Measurements from ENCODE around the gene DNAH12. TPM values are rescaled to one million over a fixed set of nuclear protein-coding genes. Genes with fewer than 3 reads are reported as not detected.
A peak's percentile ranks its signal among the peaks of the same experiment; 100 is the strongest.
"Not testable (repeated sequence)": the region's sequence is repeated elsewhere in the genome, so short reads cannot be mapped to it uniquely, and the experiment has no call there.

The DNAH12 gene
- total RNA-seq, 2 donors from 2014 or later = 0.03 TPM; not detected in 1

- DNase-seq (no peak), ATAC-seq (no peak)
- intact Hi-C loops (cut with DNase I) = loop anchor here in 1 of 2 donors (10.0 kb wide), 1 partner anchor 261 kb away; no protein-coding TSS in a partner anchor
Measured at GRCh38 chr3:57436195-57436761, 107.9 kb downstream of the DNAH12 start.

- DNase-seq (no peak), ATAC-seq (no peak)
- intact Hi-C loops (cut with DNase I) = loop anchor here in 1 of 2 donors (10.0 kb wide), 1 partner anchor 259 kb away; no protein-coding TSS in a partner anchor
Measured at GRCh38 chr3:57434041-57434440, 110.1 kb downstream of the DNAH12 start.

GRCh38 chr3:57423335-57423734 lies 120.8 kb downstream of the DNAH12 start:
- intact Hi-C loops (cut with DNase I) = no loop called here
- ATAC-seq (no peak), DNase-seq (no peak)

GRCh38 chr3:57421336-57421735 lies 122.8 kb downstream of the DNAH12 start:
- ATAC-seq = no peak
- intact Hi-C loops (cut with DNase I) = no loop called here
- DNase-seq = no peak

GRCh38 chr3:57420001-57420400 lies 124.1 kb downstream of the DNAH12 start:
- ATAC-seq (no peak), DNase-seq (no peak)
- intact Hi-C loops (cut with DNase I) = no loop called here

GRCh38 chr3:57411715-57412114 lies 132.4 kb downstream of the DNAH12 start:
- DNase-seq (no peak), ATAC-seq (no peak)
- intact Hi-C loops (cut with DNase I) = no loop called here

- intact Hi-C loops (cut with DNase I) = no loop called here
- ATAC-seq = no peak
- no peak for DNase-seq
Measured at GRCh38 chr3:57409471-57409870, 134.7 kb downstream of the DNAH12 start.

- no peak for ATAC-seq
- no peak for DNase-seq
- intact Hi-C loops (cut with DNase I) = no loop called here
Measured at GRCh38 chr3:57402675-57403074, 141.5 kb downstream of the DNAH12 start.

- ATAC-seq = peak; percentile 61 to 69
- intact Hi-C loops (cut with DNase I) = no loop called here
Measured at GRCh38 chr3:57397175-57398026, 146.7 kb downstream of the DNAH12 start.

GRCh38 chr3:57393977-57394376 lies 150.2 kb downstream of the DNAH12 start:
- DNase-seq (no peak), ATAC-seq (no peak)
- intact Hi-C loops (cut with DNase I) = no loop called here

More at GRCh38 chr3:57397175-57398026, 146.7 kb downstream of the DNAH12 start:
- no peak for DNase-seq

GRCh38 chr3:57391767-57392166 lies 152.4 kb downstream of the DNAH12 start:
- ATAC-seq = no peak
- no peak for DNase-seq
- intact Hi-C loops (cut with DNase I) = no loop called here

- ATAC-seq (no peak), DNase-seq (no peak)
- intact Hi-C loops (cut with DNase I) = no loop called here
Measured at GRCh38 chr3:57389271-57389670, 154.9 kb downstream of the DNAH12 start.

GRCh38 chr3:57386307-57386706 lies 157.8 kb downstream of the DNAH12 start:
- intact Hi-C loops (cut with DNase I) = no loop called here
- no peak for ATAC-seq

GRCh38 chr3:57385498-57385897 lies 158.6 kb downstream of the DNAH12 start:
- no peak for DNase-seq
- ATAC-seq = no peak
- intact Hi-C loops (cut with DNase I) = no loop called here

More at GRCh38 chr3:57386307-57386706, 157.8 kb downstream of the DNAH12 start:
- DNase-seq = no peak

GRCh38 chr3:57383838-57384237 lies 160.3 kb downstream of the DNAH12 start:
- ATAC-seq (no peak), DNase-seq (no peak)
- intact Hi-C loops (cut with DNase I) = no loop called here

- intact Hi-C loops (cut with DNase I) = no loop called here
Measured at GRCh38 chr3:57383406-57383805, 160.7 kb downstream of the DNAH12 start.

GRCh38 chr3:57382933-57383332 lies 161.2 kb downstream of the DNAH12 start:
- no peak for ATAC-seq
- intact Hi-C loops (cut with DNase I) = no loop called here
- DNase-seq = no peak

More at GRCh38 chr3:57383406-57383805, 160.7 kb downstream of the DNAH12 start:
- no peak for ATAC-seq
- DNase-seq = no peak

GRCh38 chr3:57370341-57370740 lies 173.8 kb downstream of the DNAH12 start:
- intact Hi-C loops (cut with DNase I) = no loop called here
- ATAC-seq (no peak), DNase-seq (no peak)

- intact Hi-C loops (cut with DNase I); DNase-seq; ATAC-seq: not testable (repeated sequence)
Measured at GRCh38 chr3:57365089-57365488, 179.1 kb downstream of the DNAH12 start.

- DNase-seq; intact Hi-C loops (cut with DNase I); ATAC-seq: not testable (repeated sequence)
Measured at GRCh38 chr3:57356275-57356674, 187.9 kb downstream of the DNAH12 start.

All from left cardiac atrium (tissue), 4 donors.